Testis (tissue), 2 donors: ENCODE measurements around the gene PNRC2.

ENCODE experiments used
- POLR2A ChIP-seq: fragments of 450-650 bp; IDR thresholded peaks from one replicate; pipeline ENCODE4 v1.6.1; 2017; ENCODE audit warnings: antibody characterized with exemption, mild to moderate bottlenecking, moderate library complexity
- TF ChIP-seq, protein P1 (sequence below), 3 experiments: fragments of 450-650 bp in 2 of 3; fragments of 200-600 bp in 1 of 3; sonication (generic) in 1 of 3; IDR thresholded peaks; one replicate each; pipeline ENCODE4 v1.5.1; 2016 to 2019; ENCODE audit warnings: antibody characterized with exemption in 3 of 3, mild to moderate bottlenecking in 2 of 3, moderate library complexity in 1 of 3

GRCh38 chr1:23930861-23931490, 28.7 kb upstream of the PNRC2 start:
- TF ChIP-seq, protein P1, sequence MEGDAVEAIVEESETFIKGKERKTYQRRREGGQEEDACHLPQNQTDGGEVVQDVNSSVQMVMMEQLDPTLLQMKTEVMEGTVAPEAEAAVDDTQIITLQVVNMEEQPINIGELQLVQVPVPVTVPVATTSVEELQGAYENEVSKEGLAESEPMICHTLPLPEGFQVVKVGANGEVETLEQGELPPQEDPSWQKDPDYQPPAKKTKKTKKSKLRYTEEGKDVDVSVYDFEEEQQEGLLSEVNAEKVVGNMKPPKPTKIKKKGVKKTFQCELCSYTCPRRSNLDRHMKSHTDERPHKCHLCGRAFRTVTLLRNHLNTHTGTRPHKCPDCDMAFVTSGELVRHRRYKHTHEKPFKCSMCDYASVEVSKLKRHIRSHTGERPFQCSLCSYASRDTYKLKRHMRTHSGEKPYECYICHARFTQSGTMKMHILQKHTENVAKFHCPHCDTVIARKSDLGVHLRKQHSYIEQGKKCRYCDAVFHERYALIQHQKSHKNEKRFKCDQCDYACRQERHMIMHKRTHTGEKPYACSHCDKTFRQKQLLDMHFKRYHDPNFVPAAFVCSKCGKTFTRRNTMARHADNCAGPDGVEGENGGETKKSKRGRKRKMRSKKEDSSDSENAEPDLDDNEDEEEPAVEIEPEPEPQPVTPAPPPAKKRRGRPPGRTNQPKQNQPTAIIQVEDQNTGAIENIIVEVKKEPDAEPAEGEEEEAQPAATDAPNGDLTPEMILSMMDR (IDR thresholded peaks at IDR 0.05) = no peak
- no peak for TF ChIP-seq POLR2A
